CD4-positive, alpha-beta T cell (primary cell): ENCODE data around the gene CLN5. TPM values are rescaled to one million over a fixed set of nuclear protein-coding genes. Genes with fewer than 3 reads are reported as not detected.
"Not testable (repeated sequence)": the region's sequence is repeated elsewhere in the genome, so short reads cannot be mapped to it uniquely, and the experiment has no call there.

Experiments used
- ATAC-seq: fragments of 200-7000 bp; cut with Tn5 transposase; one replicate; pipeline ENCODE4 v1.10.0; 2022; ENCODE audit warnings: mild to moderate bottlenecking; ENCODE audit not compliant: poor library complexity
- CTCF ChIA-PET: fragments of 350-600 bp; sonication (Branson Sonifier 250); formaldehyde crosslinking; loops from one replicate; lab custom pipeline; 2021; ENCODE audit warnings: antibody characterized with exemption, inconsistent platforms; lab: Charles Lee
- POLR2A ChIA-PET: fragments of 350-600 bp; sonication (Branson Sonifier 250); formaldehyde crosslinking; loops from one replicate; lab custom pipeline; 2021; ENCODE audit warnings: antibody characterized with exemption, inconsistent platforms; lab: Charles Lee
- DNase-seq, 14 experiments: peaks; one replicate each; pipeline ENCODE4 v3.0.0-alpha.2; 2013 to 2020; ENCODE audit warnings: mixed read lengths in 2 of 14
- H3K27ac ChIP-seq, 2 donors: one replicate each; pipeline versions ENCODE4 v1.5.1 to v1.7.0; 2013; ENCODE audit warnings: low read length in 2 of 2, low read depth in 1 of 2, mild to moderate bottlenecking in 1 of 2
- H3K27me3 ChIP-seq, 2 experiments: 1 replicate in 1 of 2; 2 replicates in 1 of 2; pipeline versions ENCODE4 v1.6.1 to v1.7.0; 2013; ENCODE audit warnings: low read length in 2 of 2, control low read depth in 1 of 2, mild to moderate bottlenecking in 1 of 2, moderate library complexity in 1 of 2; ENCODE audit not compliant: insufficient read depth in 2 of 2, control insufficient read depth in 1 of 2
- H3K36me3 ChIP-seq: one replicate; pipeline ENCODE4 v1.6.1; 2013; ENCODE audit warnings: low read length, control low read depth; ENCODE audit not compliant: insufficient read depth
- H3K4me1 ChIP-seq: one replicate; pipeline ENCODE4 v1.6.1; 2013; ENCODE audit warnings: low read length, control low read depth; ENCODE audit not compliant: insufficient read depth
- H3K4me3 ChIP-seq: one replicate; pipeline ENCODE4 v1.5.1; 2013; ENCODE audit warnings: mild to moderate bottlenecking, low read length, moderate library complexity
- H3K9me3 ChIP-seq, 2 experiments: 1 replicate in 1 of 2; 2 replicates in 1 of 2; pipeline versions ENCODE4 v1.6.1 to v1.7.0; 2013; ENCODE audit warnings: low read length in 2 of 2, mild to moderate bottlenecking in 2 of 2, control low read depth in 1 of 2, moderate library complexity in 1 of 2; ENCODE audit not compliant: control insufficient read depth in 1 of 2, insufficient read depth in 1 of 2
- H3K27ac Mint-ChIP-seq: one replicate; pipeline ENCODE4 v1.8.0; 2020; ENCODE audit warnings: mixed read lengths
- H3K27me3 Mint-ChIP-seq: one replicate; pipeline ENCODE4 v1.8.0; 2021; ENCODE audit warnings: mixed read lengths
- H3K36me3 Mint-ChIP-seq: one replicate; pipeline ENCODE4 v1.8.0; 2021; ENCODE audit warnings: low read depth, mixed read lengths
- H3K4me1 Mint-ChIP-seq: one replicate; pipeline ENCODE4 v1.8.0; 2021; ENCODE audit warnings: low read depth, mixed read lengths
- H3K4me3 Mint-ChIP-seq: one replicate; pipeline ENCODE4 v1.8.0; 2020; ENCODE audit warnings: mild to moderate bottlenecking, mixed read lengths
- H3K9me3 Mint-ChIP-seq: one replicate; pipeline ENCODE4 v1.8.0; 2020; ENCODE audit warnings: mixed read lengths
- intact Hi-C, 2 experiments: fragments of 100-400 bp; cut with DNase I in 1 of 2; cut with micrococcal nuclease in 1 of 2; formaldehyde crosslinking; loops; one replicate each; pipeline versions ENCODE4 v1.15.1 to v1.9.0; 2023 to 2025; cut with DNase I, micrococcal nuclease
- total RNA-seq, 174 experiments: library from RNA in 2 of 174; stranded (reverse) in 2 of 174; gene quantifications; one replicate each; pipeline ENCODE4 v1.2.3 and lab custom pipeline; 2021 to 2026
- TF ChIP-seq, protein P1 (sequence below): fragments of 200-600 bp; IDR thresholded peaks from one replicate; pipeline ENCODE4 v1.8.0; 2022; ENCODE audit warnings: antibody characterized with exemption, mild to moderate bottlenecking

The CLN5 gene
- total RNA-seq, 2 experiments from 2014 or later, result 37.4 to 42.9 TPM

GRCh38 chr13:76955661-76956060 lies 36.2 kb upstream of the CLN5 start:
- Mint-ChIP-seq H3K27me3 (peaks cover 20% of the 10 kb centered on the region), H3K9me3 (peaks cover 6% of the 10 kb centered on the region), H3K36me3 (peaks cover 5% of the 10 kb centered on the region), H3K4me3 (no peak overlapping the region), H3K27ac (no peak overlapping the region), H3K4me1 (no peaks in the 10 kb centered on the region)
- DNase-seq (no peak), ATAC-seq (no peak)
- intact Hi-C loops, result no loop called here
- Histone ChIP-seq H3K4me3 (no peak overlapping the region), H3K27me3 (peaks cover 3 to 5% of the 10 kb centered on the region in 2 experiments), H3K27ac (no peak overlapping the region), H3K9me3 (peaks cover 9 to 13% of the 10 kb centered on the region in 2 experiments), H3K4me1 (no peaks in the 10 kb centered on the region), H3K36me3 (no peaks in the 10 kb centered on the region)
- CTCF ChIA-PET, result no interaction called here
- TF ChIP-seq, protein P1, sequence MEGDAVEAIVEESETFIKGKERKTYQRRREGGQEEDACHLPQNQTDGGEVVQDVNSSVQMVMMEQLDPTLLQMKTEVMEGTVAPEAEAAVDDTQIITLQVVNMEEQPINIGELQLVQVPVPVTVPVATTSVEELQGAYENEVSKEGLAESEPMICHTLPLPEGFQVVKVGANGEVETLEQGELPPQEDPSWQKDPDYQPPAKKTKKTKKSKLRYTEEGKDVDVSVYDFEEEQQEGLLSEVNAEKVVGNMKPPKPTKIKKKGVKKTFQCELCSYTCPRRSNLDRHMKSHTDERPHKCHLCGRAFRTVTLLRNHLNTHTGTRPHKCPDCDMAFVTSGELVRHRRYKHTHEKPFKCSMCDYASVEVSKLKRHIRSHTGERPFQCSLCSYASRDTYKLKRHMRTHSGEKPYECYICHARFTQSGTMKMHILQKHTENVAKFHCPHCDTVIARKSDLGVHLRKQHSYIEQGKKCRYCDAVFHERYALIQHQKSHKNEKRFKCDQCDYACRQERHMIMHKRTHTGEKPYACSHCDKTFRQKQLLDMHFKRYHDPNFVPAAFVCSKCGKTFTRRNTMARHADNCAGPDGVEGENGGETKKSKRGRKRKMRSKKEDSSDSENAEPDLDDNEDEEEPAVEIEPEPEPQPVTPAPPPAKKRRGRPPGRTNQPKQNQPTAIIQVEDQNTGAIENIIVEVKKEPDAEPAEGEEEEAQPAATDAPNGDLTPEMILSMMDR, result no peak
- POLR2A ChIA-PET, result no interaction called here

DNA sequence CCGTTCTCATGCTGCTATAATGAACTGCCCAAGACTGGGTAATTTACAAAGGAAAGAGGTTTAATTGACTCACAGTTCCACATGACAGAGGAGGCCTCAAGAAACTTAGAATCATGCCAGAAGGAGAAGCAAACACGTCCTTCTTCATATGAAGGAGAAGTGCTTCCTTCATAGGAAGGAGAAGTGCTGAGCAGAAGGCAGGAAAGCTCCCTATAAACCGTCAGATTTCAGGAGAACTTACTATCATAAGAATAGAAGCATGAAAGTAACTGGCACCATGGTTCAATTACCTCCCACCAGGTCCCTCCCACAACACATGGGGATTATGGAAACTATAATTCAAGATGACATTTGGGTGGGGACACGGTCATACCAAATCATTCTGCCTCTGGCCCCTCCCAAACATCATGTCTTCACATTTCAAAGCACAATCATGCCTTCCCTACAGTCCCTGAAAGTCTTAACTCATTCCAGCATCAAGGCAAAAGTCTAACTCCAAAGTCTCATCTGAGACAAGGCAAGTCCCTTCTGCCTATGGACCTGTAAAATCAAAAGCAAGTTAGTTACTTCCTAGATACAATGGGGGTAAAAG lies 32.9 kb upstream of the CLN5 start:
- peaks cover 5% of the 10 kb centered on the region for H3K36me3 Mint-ChIP-seq
- POLR2A ChIA-PET, result no interaction called here
- Histone ChIP-seq H3K27ac (no peak overlapping the region), H3K4me1 (no peaks in the 10 kb centered on the region), H3K36me3 (no peaks in the 10 kb centered on the region), H3K9me3 (peaks cover 9 to 14% of the 10 kb centered on the region in 2 experiments), H3K27me3 (no peaks in the 10 kb centered on the region), H3K4me3 (no peak overlapping the region)
- peaks cover 4% of the 10 kb centered on the region for H3K27me3 Mint-ChIP-seq
- DNase-seq (no peak), ATAC-seq (no peak)
- CTCF ChIA-PET, result no interaction called here
- H3K9me3 Mint-ChIP-seq, result peaks cover 13% of the 10 kb centered on the region
- no peaks in the 10 kb centered on the region for H3K4me1 Mint-ChIP-seq
- no peak overlapping the region for H3K4me3 Mint-ChIP-seq
- intact Hi-C loops, result no loop called here
- TF ChIP-seq, protein P1, result no peak
- no peak overlapping the region for H3K27ac Mint-ChIP-seq

DNA sequence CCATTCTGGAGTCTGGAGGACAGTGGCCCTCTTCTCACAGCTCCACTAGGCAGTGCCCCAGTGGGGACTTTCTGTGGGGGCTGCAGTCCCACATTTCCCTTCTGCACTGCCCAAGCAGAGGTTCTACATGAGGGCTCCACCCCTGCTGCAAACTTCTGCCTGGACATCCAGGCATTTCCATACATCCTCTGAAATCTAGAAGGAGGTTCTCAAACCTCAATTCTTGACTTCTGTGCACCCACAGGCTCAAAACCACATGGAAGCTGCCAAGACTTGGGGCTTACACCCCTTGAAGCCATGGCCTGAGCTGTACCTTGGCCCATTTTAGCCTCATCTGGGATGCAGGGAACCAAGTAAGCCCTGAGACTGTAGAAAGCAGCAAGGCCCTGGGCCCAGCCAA lies 32.1 kb upstream of the CLN5 start:
- H3K9me3 ChIP-seq, result peaks cover 9 to 14% of the 10 kb centered on the region in 2 experiments
- H3K4me1 ChIP-seq, ATAC-seq, H3K4me3 Mint-ChIP-seq, H3K36me3 ChIP-seq, intact Hi-C loops, H3K27me3 Mint-ChIP-seq, POLR2A ChIA-PET, DNase-seq, H3K4me1 Mint-ChIP-seq, H3K27ac ChIP-seq, H3K27me3 ChIP-seq, H3K36me3 Mint-ChIP-seq, CTCF ChIA-PET, H3K4me3 ChIP-seq, H3K27ac Mint-ChIP-seq: not testable (repeated sequence)
- H3K9me3 Mint-ChIP-seq, result peaks cover 13% of the 10 kb centered on the region
